SIG-M5 treated with dmso at 0.1 percent for 504 hours (cell line): ENCODE results near the gene PBXIP1.
A peak's percentile ranks its signal among the peaks of the same experiment; 100 is the strongest.
"Not testable (repeated sequence)": the region's sequence is repeated elsewhere in the genome, so short reads cannot be mapped to it uniquely, and the experiment has no call there.

Source experiments
- DNase-seq: peaks from one replicate; lab custom pipeline; 2025; ENCODE audit not compliant: unreplicated experiment; lab: John Stamatoyannopoulos, UW

PBXIP1 gene

GRCh38 chr1:154994591-154994990, 38.7 kb upstream of the PBXIP1 start:
- DNase-seq: no peak

GRCh38 chr1:154994269-154994587, 38.3 kb upstream of the PBXIP1 start:
- no peak for DNase-seq

- DNase-seq: no peak
Measured at GRCh38 chr1:154993572-154994268, 37.8 kb upstream of the PBXIP1 start, which contains the start of gene LENEP. Gene LENEP, plus strand, starts transcription at chr1:154993586. Its CDS starts 22 bp downstream, at chr1:154993608.

- DNase-seq: no peak
Measured at GRCh38 chr1:154992721-154993571, 37.0 kb upstream of the PBXIP1 start.

GRCh38 chr1:154990276-154990675, 34.4 kb upstream of the PBXIP1 start:
- DNase-seq: no peak

- DNase-seq: no peak
Measured at GRCh38 chr1:154989195-154989860, 33.4 kb upstream of the PBXIP1 start.

- DNase-seq: no peak
Measured at GRCh38 chr1:154988058-154988954, 32.4 kb upstream of the PBXIP1 start.

GRCh38 chr1:154987326-154987725, 31.4 kb upstream of the PBXIP1 start:
- DNase-seq: no peak

GRCh38 chr1:154986736-154987135, 30.8 kb upstream of the PBXIP1 start:
- not testable (repeated sequence) for DNase-seq

- DNase-seq: no peak
Measured at GRCh38 chr1:154983776-154984466, 28.0 kb upstream of the PBXIP1 start.

GRCh38 chr1:154982897-154983648, 27.2 kb upstream of the PBXIP1 start, which contains the start of gene FLAD1:
Gene FLAD1, plus strand, starts transcription at chr1:154983344. Its CDS starts 351 bp downstream, at chr1:154983695.
- peak; percentile 100 for DNase-seq

GRCh38 chr1:154982341-154982740, 26.4 kb upstream of the PBXIP1 start:
- no peak for DNase-seq

- no peak for DNase-seq
Measured at GRCh38 chr1:154978360-154978759, 22.5 kb upstream of the PBXIP1 start.

GRCh38 chr1:154977762-154978161, 21.9 kb upstream of the PBXIP1 start:
- DNase-seq: not testable (repeated sequence)

GRCh38 chr1:154975409-154976059, 19.6 kb upstream of the PBXIP1 start:
- DNase-seq: peak; percentile 78

GRCh38 chr1:154974808-154975408, 19.0 kb upstream of the PBXIP1 start:
- DNase-seq: peak; percentile 99

- DNase-seq: peak; percentile 100
Measured at GRCh38 chr1:154974102-154974807, 18.4 kb upstream of the PBXIP1 start, which contains the start of gene CKS1B. Gene CKS1B, plus strand, starts transcription at chr1:154974681. Its CDS starts 65 bp downstream, at chr1:154974746.
